ENCODE results near the gene ZAR1L.
"Not testable (repeated sequence)": the region's sequence is repeated elsewhere in the genome, so short reads cannot be mapped to it uniquely, and the experiment has no call there.

Gene ZAR1L

GRCh38 chr13:32315238-32316027, at the start of gene ZAR1L, which contains the start of gene BRCA2:
ZAR1L (minus strand) TSS chr13:32315363; CDS start chr13:32311925, 3,438 bp downstream.
BRCA2 (plus strand) TSS chr13:32315508; CDS start chr13:32316461, 953 bp downstream.
- DNase-seq: peak; percentile 97

GRCh38 chr13:32362574-32362973, 47.4 kb upstream of the ZAR1L start:
- peak; percentile 63 for DNase-seq

GRCh38 chr13:32355935-32356334, 40.8 kb upstream of the ZAR1L start:
- DNase-seq: not testable (repeated sequence)

GRCh38 chr13:32354040-32354439, 38.9 kb upstream of the ZAR1L start:
- DNase-seq: no peak

GRCh38 chr13:32350839-32351441, 35.8 kb upstream of the ZAR1L start:
- not testable (repeated sequence) for DNase-seq

- DNase-seq: no peak
Measured at GRCh38 chr13:32347651-32348050, 32.5 kb upstream of the ZAR1L start.

GRCh38 chr13:32340914-32341313, 25.8 kb upstream of the ZAR1L start:
- DNase-seq: peak; percentile 79

- DNase-seq: peak; percentile 35
Measured at GRCh38 chr13:32334671-32335070, 19.5 kb upstream of the ZAR1L start.

- DNase-seq: no peak
Measured at GRCh38 chr13:32330441-32330840, 15.3 kb upstream of the ZAR1L start.

GRCh38 chr13:32323912-32324311, 8.7 kb upstream of the ZAR1L start:
- DNase-seq: no peak

GRCh38 chr13:32320528-32320927, 5.4 kb upstream of the ZAR1L start:
- DNase-seq: no peak

GRCh38 chr13:32317716-32318465, 2.7 kb upstream of the ZAR1L start:
- DNase-seq: no peak

- DNase-seq: peak; percentile 71
Measured at GRCh38 chr13:32316501-32316900, 1.3 kb upstream of the ZAR1L start.

GRCh38 chr13:32316028-32316339, 821 bp upstream of the ZAR1L start:
- no peak for DNase-seq

GRCh38 chr13:32314271-32315237, 609 bp downstream of the ZAR1L start:
- DNase-seq: peak; percentile 91

- DNase-seq: no peak
Measured at GRCh38 chr13:32311188-32311897, 3.8 kb downstream of the ZAR1L start.

GRCh38 chr13:32310134-32310706, 4.9 kb downstream of the ZAR1L start:
- DNase-seq: peak; percentile 85

GRCh38 chr13:32309312-32310133, 5.6 kb downstream of the ZAR1L start:
- DNase-seq: peak; percentile 59

GRCh38 chr13:32305646-32306045, 9.5 kb downstream of the ZAR1L start:
- DNase-seq: no peak

GRCh38 chr13:32302461-32302860, 12.7 kb downstream of the ZAR1L start:
- no peak for DNase-seq

GRCh38 chr13:32300920-32301319, 14.2 kb downstream of the ZAR1L start:
- DNase-seq: no peak

Measured in hematopoietic multipotent progenitor cell treated with erythropoietin and hydrocortisone succinate and interleukin-3 and kit ligand, for 4 days (in vitro differentiated cells).